Activated T-helper 1 cell treated with anti-CD3 and anti-CD28 coated beads, Interleukin-2, amount 50 U/mL, for 16 hours (primary cell): ENCODE measurements around the gene AEBP1.

Source experiments
- DNase-seq, 2 donors: peaks; one replicate each; pipeline ENCODE4 v3.0.0-alpha.2; 2020; ENCODE audit warnings: low read depth in 1 of 2, low spot score in 1 of 2

AEBP1 gene

GRCh38 chr7:44103923-44104859 lies at the start of gene AEBP1:
Gene AEBP1 (plus strand): TSS chr7:44104345. CDS start chr7:44104666, 321 bp downstream.
- DNase-seq: no peak

- no peak for DNase-seq
Measured at GRCh38 chr7:44056681-44057080, 47.5 kb upstream of the AEBP1 start.

DNA sequence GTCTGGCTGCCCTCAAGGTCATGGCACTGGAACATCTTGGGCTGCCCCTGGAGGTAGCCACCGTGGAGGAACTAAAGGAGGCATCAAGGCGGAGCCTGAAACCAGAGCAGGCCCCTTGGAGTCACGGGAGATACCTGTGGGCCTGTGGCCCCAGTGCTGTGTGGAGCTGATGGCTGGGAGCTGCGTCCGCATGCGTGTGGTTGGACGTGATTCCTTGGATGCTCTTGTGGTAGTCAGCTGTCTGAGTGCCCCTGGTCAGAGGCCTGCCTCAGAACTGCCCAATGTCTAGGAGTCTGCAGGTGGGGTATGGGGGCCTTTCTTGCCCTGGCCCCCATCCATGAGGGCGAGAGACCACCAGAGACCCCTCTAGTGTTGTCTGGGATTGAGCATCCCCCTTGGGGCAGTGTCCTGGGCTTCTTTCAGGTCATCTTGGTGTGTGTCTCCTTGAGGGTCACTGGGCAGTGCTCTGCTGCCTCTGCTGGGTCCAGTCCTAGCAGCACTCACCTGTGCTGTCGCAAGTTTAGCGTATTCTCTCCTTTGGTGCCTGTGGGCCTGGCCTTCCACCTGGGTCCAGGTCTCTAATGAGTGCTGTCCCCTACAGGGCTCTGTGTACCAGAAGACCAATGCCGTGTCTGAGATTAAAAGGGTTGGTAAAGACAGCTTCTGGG lies 46.8 kb upstream of the AEBP1 start:
- no peak for DNase-seq

DNA sequence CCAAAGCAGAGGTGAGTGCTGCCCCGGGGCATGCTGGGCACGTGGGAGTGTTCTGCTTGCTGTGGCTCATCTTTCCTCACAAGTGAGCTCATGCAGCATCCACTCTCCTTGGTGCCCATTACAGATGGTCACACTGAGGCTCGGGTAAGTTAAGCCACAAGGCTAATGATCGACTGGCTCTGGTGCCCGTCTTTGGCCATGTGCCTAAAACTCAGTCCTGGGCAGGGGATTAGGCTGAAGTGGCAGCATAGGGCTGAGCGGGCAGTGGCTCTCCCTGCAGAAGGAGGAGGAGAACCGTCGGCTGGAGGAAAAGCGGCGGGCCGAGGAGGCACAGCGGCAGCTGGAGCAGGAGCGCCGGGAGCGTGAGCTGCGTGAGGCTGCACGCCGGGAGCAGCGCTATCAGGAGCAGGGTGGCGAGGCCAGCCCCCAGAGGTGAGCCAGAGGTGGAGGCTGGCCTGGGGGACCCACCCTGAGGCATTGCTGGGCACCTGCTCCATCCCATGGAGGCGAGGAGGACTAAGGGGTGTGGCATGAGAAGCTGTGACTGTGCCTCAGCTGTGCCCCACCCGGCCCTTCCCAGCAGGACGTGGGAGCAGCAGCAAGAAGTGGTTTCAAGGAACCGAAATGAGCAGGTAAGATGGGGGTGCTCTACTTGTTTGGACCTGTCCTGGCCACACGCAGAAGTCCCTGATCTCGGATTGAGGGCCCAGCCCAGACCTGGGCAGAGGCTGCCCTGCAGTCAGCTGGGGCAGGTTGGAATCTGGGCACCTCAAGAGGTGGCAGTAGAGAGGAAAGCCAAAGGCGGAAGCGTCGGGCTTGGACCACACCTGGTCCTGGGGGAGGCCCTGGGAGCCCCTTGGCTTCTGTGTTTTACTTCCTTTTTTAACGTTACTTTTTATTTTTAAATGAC lies 46.0 kb upstream of the AEBP1 start:
- DNase-seq: no peak

DNA sequence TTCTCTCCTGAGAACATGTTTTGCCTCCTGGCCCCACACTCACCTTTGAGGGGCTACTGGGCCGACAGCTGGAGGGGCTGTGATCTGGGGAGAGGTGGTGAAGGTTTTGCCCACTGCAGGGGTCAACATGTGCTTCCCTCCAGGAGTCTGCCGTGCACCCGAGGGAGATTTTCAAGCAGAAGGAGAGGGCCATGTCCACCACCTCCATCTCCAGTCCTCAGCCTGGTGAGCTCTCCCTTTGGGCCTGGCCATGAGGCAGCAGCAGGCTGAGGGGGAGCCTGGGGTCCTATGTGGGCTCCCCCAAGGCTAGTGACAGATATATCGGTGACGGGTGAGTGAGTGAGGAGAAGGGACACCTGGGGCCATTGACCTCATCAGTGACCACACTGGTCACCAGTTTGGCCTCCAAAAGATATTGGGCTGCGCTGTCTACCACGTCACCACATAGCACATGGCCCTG lies 45.4 kb upstream of the AEBP1 start:
- DNase-seq: no peak

DNA sequence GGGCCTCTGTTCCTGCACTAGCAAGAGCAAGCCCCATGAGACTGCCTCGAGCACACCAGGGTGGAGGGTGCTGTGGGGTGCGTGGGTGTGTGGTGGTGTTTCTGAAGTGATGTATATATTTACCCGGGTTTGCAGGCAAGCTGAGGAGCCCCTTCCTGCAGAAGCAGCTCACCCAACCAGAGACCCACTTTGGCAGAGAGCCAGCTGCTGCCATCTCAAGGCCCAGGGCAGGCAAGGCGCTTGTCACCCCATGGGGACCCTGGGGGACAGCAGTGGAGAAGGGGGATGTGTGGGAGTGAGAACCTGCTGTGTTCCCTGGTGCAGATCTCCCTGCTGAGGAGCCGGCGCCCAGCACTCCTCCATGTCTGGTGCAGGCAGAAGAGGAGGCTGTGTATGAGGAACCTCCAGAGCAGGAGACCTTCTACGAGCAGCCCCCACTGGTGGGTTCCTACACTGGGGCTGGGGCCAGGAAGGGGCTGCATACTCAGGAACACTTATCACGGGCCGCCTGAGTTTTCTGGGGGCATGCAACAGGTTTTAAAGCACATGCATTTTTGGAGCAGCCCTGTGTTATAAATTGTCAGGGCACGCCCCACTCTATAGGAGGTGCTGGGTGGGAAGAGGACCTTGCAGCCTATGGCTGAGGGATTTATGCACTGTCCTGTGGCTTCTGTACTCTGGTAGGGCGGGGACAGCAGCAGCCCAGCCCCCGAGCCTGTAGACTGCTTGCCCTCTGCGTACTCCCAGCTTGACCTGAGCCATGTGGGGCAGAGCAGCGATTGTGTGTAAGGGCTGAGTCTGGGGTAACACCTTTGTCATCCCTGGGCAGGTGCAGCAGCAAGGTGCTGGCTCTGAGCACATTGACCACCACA lies 44.7 kb upstream of the AEBP1 start:
- no peak for DNase-seq

DNA sequence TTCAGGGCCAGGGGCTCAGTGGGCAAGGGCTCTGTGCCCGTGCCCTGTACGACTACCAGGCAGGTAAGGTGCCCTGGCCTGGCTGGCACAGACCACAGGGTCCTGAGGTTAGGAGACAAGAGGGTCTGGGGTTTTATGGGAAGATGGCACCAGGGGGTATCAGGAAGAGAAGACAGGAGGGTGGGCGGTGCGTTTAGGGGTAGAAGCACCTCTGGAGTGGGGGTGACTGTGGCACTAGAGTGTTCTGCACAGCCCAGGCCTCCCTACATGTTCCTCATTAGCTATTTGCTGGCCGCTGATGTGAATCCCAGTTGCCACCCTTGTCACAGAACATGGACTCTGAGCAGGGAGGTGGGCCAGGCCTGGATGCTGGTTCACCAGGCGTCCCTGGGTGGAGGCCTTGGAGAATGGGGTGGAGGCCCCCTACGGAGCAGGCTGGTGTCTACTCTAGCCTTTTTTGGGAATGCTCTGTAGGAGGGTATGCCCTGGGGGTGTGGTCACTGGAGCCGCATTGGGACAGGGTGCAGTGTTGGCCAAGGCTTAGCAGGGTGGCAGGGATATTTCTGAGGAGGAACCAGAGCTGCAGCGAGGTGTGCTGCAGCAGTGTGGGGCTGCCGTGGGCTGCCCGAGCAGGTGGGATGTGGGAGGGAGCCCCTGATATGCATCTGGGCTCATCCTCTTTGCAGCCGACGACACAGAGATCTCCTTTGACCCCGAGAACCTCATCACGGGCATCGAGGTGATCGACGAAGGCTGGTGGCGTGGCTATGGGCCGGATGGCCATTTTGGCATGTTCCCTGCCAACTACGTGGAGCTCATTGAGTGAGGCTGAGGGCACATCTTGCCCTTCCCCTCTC lies 43.8 kb upstream of the AEBP1 start:
- DNase-seq: no peak

DNA sequence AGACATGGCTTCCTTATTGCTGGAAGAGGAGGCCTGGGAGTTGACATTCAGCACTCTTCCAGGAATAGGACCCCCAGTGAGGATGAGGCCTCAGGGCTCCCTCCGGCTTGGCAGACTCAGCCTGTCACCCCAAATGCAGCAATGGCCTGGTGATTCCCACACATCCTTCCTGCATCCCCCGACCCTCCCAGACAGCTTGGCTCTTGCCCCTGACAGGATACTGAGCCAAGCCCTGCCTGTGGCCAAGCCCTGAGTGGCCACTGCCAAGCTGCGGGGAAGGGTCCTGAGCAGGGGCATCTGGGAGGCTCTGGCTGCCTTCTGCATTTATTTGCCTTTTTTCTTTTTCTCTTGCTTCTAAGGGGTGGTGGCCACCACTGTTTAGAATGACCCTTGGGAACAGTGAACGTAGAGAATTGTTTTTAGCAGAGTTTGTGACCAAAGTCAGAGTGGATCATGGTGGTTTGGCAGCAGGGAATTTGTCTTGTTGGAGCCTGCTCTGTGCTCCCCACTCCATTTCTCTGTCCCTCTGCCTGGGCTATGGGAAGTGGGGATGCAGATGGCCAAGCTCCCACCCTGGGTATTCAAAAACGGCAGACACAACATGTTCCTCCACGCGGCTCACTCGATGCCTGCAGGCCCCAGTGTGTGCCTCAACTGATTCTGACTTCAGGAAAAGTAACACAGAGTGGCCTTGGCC lies 43.0 kb upstream of the AEBP1 start:
- no peak for DNase-seq

GRCh38 chr7:44061645-44062179 lies 42.4 kb upstream of the AEBP1 start:
- DNase-seq: no peak

GRCh38 chr7:44062180-44062902 lies 41.8 kb upstream of the AEBP1 start:
- DNase-seq: no peak

- no peak for DNase-seq
Measured at GRCh38 chr7:44062903-44063295, 41.2 kb upstream of the AEBP1 start.

GRCh38 chr7:44063547-44063893 lies 40.6 kb upstream of the AEBP1 start:
- DNase-seq: no peak

GRCh38 chr7:44063894-44064651 lies 40.1 kb upstream of the AEBP1 start:
- no peak for DNase-seq

GRCh38 chr7:44064791-44065430 lies 39.2 kb upstream of the AEBP1 start:
- DNase-seq: no peak

- no peak for DNase-seq
Measured at GRCh38 chr7:44065431-44066110, 38.6 kb upstream of the AEBP1 start, which contains the start of gene PGAM2. Gene PGAM2 (minus strand): TSS chr7:44065567. CDS start chr7:44065529, 38 bp downstream.

DNA sequence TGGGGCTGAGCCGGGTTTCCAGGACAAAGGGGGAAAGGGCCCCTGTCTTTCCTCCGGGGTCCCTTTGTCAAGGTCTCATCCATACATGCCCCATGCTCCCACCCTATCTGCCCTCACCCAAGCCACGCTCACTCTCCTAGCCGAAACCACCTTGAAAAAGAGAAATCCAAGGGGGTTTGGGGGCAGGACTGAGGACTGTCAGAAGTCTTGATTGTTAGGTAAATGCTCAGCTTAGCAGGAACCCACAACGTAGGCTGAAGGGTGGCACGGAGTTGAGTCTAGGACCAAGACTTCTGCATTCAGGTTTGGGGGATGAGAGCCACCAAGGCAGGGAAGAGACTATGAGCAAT lies 38.1 kb upstream of the AEBP1 start:
- DNase-seq: no peak
